HepG2 (cell line): ENCODE data around the gene L3MBTL4. TPM values are rescaled to one million over a fixed set of nuclear protein-coding genes. Genes with fewer than 3 reads are reported as not detected.

Experiments used
- BRD4 ChIP-seq: sonication (generic); formaldehyde crosslinking; IDR thresholded peaks from 2 replicates; pipeline ENCODE4 v1.4.0; 2020; ENCODE audit warnings: missing genetic modification reagents
- CCDC6 ChIP-seq: sonication (generic); formaldehyde crosslinking; IDR thresholded peaks from 2 replicates; pipeline ENCODE4 v1.8.1; 2022; ENCODE audit warnings: mild to moderate bottlenecking, missing genetic modification reagents, moderate library complexity
- FOXP4 ChIP-seq: sonication (generic); formaldehyde crosslinking; IDR thresholded peaks from 2 replicates; pipeline ENCODE4 v1.4.0; 2020; ENCODE audit warnings: missing genetic modification reagents
- GZF1 ChIP-seq: sonication (generic); formaldehyde crosslinking; IDR thresholded peaks from 2 replicates; pipeline ENCODE4 v1.5.1; 2020; ENCODE audit warnings: mild to moderate bottlenecking, missing genetic modification reagents
- HCFC1 ChIP-seq: fragments of 150-350 bp; IDR thresholded peaks from 2 replicates; pipeline ENCODE4 v1.6.1; 2014; ENCODE audit warnings: low read depth, low read length
- HHEX ChIP-seq: IDR thresholded peaks from 2 replicates; pipeline ENCODE4 v1.6.1; 2016; ENCODE audit warnings: control low read depth
- HOMEZ ChIP-seq: IDR thresholded peaks from 2 replicates; pipeline ENCODE4 v1.6.1; 2016; ENCODE audit warnings: low read depth
- KDM6A ChIP-seq: IDR thresholded peaks from 2 replicates; pipeline ENCODE4 v1.6.1; 2016; ENCODE audit warnings: low read depth
- KIAA2018 ChIP-seq: sonication (generic); formaldehyde crosslinking; IDR thresholded peaks from 2 replicates; pipeline ENCODE4 v1.5.0; 2020; ENCODE audit warnings: mild to moderate bottlenecking, missing genetic modification reagents, borderline replicate concordance
- MEIS2 ChIP-seq: sonication (generic); formaldehyde crosslinking; IDR thresholded peaks from 2 replicates; pipeline ENCODE4 v1.9.0; 2021; ENCODE audit warnings: mild to moderate bottlenecking, missing genetic modification reagents
- NR2F1 ChIP-seq, 2 experiments: fragments of 450-650 bp in 1 of 2; formaldehyde crosslinking in 1 of 2; IDR thresholded peaks; 2 replicates each; pipeline versions ENCODE4 v1.5.0 to v1.6.1; 2016 to 2020; ENCODE audit warnings: mild to moderate bottlenecking in 1 of 2, missing compliant biosample characterization in 1 of 2, missing genetic modification reagents in 1 of 2, moderate library complexity in 1 of 2
- POLR2A ChIP-seq, 2 experiments: IDR thresholded peaks; 2 replicates each; pipeline ENCODE4 v1.6.1; 2011; ENCODE audit warnings: low read depth in 2 of 2, low read length in 2 of 2, mild to moderate bottlenecking in 1 of 2, moderate library complexity in 1 of 2; ENCODE audit not compliant: insufficient read depth in 1 of 2
- RAD51 ChIP-seq: fragments of 450-650 bp; IDR thresholded peaks from 2 replicates; pipeline ENCODE4 v1.6.1; 2016; ENCODE audit warnings: borderline replicate concordance
- RARG ChIP-seq: sonication (generic); formaldehyde crosslinking; IDR thresholded peaks from 2 replicates; pipeline ENCODE4 v1.4.0; 2020; ENCODE audit warnings: low read depth, mild to moderate bottlenecking, missing genetic modification reagents
- SALL1 ChIP-seq: sonication (generic); formaldehyde crosslinking; IDR thresholded peaks from 2 replicates; pipeline ENCODE4 v1.8.0; 2022; ENCODE audit warnings: mild to moderate bottlenecking, missing genetic modification reagents
- U2AF1 ChIP-seq: fragments of 200-400 bp; formaldehyde crosslinking; optimal IDR thresholded peaks from 2 replicates; pipeline ENCODE3; 2017; ENCODE audit warnings: mild to moderate bottlenecking, low read depth, low read length
- ZNF850 ChIP-seq: sonication (generic); formaldehyde crosslinking; conservative IDR thresholded peaks from 2 replicates; pipeline ENCODE4 v1.9.0; 2021; ENCODE audit warnings: mild to moderate bottlenecking, missing genetic modification reagents
- polyA plus RNA-seq, 8 experiments: library from polyadenylated mRNA; depleted of rRNA in 3 of 8; stranded (reverse) in 7 of 8; unstranded in 1 of 8; fragments of >200 nt; fragmentation: Illumina TruSeq in 4 of 8; extraction: Trizol in 4 of 8; gene quantifications; 2 replicates each; pipeline versions ENCODE4 v1.2.1 to v1.2.3, GENCODE V29; 2011 to 2016; ENCODE audit warnings: low read depth in 4 of 8, missing spikeins in 1 of 8, mixed read lengths in 1 of 8; ENCODE audit not compliant: insufficient read depth in 1 of 8
- total RNA-seq, 5 experiments: library from RNA; depleted of rRNA; stranded (reverse); fragments of >200 nt; fragmentation: Illumina TruSeq; extraction: Trizol; gene quantifications; 2 replicates each; pipeline ENCODE4 v1.2.3, GENCODE V29; 2016; ENCODE audit warnings: low read depth in 1 of 5

Gene L3MBTL4
- total and polyA plus RNA-seq, 2 of the 13 experiments (the other 11 are each of a cell fraction or from before 2014, with no cell fraction given) = 10.8 to 13.3 TPM

- 0 out of 2 replicates have a peak, but pooled peaks have one; percentile 39 for TF ChIP-seq HHEX (CRISPR knock-in tag)
- 0 out of 4 replicates have a peak, but pooled peaks of 1 of the 2 experiments have one; percentile 22 for TF ChIP-seq NR2F1 (CRISPR knock-in tag; IDR thresholded peaks at IDR 0.05)
- no peak for TF ChIP-seq MEIS2 (CRISPR knock-in tag)
- no peak for TF ChIP-seq GZF1 (CRISPR knock-in tag)
- TF ChIP-seq BRD4 = 0 out of 2 replicates have a peak, but pooled peaks have one; percentile 42
- TF ChIP-seq RARG (CRISPR knock-in tag) = no peak
- TF ChIP-seq KDM6A (CRISPR knock-in tag) = 0 out of 2 replicates have a peak, but pooled peaks have one; percentile 16
- TF ChIP-seq CCDC6 (CRISPR knock-in tag) = no peak
- no peak for TF ChIP-seq POLR2A (IDR thresholded peaks at IDR 0.05; ENCODE audit: insufficient read depth in 1 of 2, low read depth in 2 of 2, low read length in 2 of 2)
- no peak for TF ChIP-seq ZNF850 (CRISPR knock-in tag)
- no peak for TF ChIP-seq RAD51
- TF ChIP-seq FOXP4 (CRISPR knock-in tag) = peak; percentile 82
- peak; percentile 31; the same call in 1 of the 2 replicates for TF ChIP-seq HOMEZ (CRISPR knock-in tag)
- no peak for TF ChIP-seq U2AF1
- no peak for TF ChIP-seq KIAA2018 (CRISPR knock-in tag)
- no peak for TF ChIP-seq HCFC1
- TF ChIP-seq SALL1 (CRISPR knock-in tag) = peak; percentile 78
Observed at GRCh38 chr18:6374340-6374739, 40.4 kb downstream of the L3MBTL4 start (continued).
